SW480 (cell line): ENCODE data around the gene MCEMP1.

Experiments used
- DNase-seq: peaks from one replicate; pipeline ENCODE4 v3.0.0-alpha.2; 2016; ENCODE audit warnings: low spot score

Gene MCEMP1

DNA sequence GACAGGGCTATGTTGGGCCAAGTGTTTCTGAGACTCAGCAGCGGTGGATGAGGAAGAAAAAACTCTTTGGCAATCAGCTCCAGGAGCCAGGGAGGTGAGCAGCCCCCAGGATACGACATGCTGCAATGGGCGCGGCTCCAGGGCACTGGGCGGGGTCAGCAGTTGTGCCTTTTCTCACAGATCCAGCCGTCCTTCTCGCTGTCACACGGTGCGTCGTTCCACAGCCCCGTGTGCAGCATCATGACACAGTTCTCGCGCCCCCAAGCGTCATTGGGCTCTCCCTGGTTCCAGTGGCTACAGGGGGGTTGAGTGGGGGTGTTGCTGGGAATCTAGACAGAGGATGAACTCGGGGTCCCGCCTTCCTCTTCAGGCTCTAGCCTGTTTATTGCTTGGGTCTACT is 52.3 kb downstream of the MCEMP1 start:
- no peak for DNase-seq
